Left kidney (tissue), 2 donors: ENCODE data around the gene SELENOI. TPM values are rescaled to one million over a fixed set of nuclear protein-coding genes. Genes with fewer than 3 reads are reported as not detected.

ENCODE experiments used
- DNase-seq: peaks from one replicate; pipeline ENCODE4 v3.0.0-alpha.2; 2013
- polyA plus RNA-seq: library from polyadenylated mRNA; unstranded; fragments of 120-200 nt; gene quantifications from one replicate; pipeline ENCODE4 v1.2.1, GENCODE V29; 2013; ENCODE audit not compliant: insufficient read length

Gene SELENOI
- polyA plus RNA-seq, 1 donor, result 27.6 TPM

DNA sequence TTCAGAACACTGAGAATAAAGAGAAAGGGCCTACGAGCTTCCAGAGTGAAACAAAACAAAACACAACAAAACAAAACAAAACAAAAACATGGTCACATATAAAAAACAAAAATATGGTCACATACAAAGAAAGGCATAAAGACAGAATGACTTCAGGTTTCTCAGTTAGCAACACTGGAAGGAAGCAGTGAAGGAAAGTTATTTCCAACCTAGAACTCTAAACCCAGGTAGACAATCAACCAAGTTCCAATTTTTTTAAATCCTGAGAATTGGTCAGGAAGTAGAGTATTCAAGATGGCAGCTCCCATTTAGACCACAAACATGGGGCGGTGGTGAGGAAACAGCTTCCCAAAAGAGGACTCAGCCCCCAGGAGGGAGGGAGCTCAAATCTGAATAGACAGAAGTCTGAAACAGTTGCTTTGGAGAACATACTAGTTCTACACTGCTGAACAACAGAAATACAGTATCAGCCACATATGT is 64.9 kb downstream of the SELENOI start:
- no peak for DNase-seq

DNA sequence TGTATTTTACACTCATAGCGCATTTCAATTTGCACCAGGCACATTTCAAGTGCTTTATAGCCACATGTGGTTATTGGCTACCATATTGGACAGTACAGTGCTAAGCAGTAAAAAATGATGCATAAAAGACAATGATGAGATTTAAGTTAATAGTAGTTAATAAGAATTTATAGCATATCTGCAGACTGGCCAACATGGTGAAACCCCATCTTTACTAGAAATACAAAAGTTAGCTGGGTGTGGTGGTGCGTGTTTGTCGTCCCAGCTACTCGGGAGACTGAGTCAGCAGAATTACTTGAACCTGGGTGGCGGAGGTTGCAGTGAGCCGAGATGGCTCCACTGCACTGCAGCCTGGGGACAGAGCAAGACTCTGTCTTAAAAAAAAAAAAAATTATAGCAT is 65.5 kb downstream of the SELENOI start:
- DNase-seq, result no peak

DNA sequence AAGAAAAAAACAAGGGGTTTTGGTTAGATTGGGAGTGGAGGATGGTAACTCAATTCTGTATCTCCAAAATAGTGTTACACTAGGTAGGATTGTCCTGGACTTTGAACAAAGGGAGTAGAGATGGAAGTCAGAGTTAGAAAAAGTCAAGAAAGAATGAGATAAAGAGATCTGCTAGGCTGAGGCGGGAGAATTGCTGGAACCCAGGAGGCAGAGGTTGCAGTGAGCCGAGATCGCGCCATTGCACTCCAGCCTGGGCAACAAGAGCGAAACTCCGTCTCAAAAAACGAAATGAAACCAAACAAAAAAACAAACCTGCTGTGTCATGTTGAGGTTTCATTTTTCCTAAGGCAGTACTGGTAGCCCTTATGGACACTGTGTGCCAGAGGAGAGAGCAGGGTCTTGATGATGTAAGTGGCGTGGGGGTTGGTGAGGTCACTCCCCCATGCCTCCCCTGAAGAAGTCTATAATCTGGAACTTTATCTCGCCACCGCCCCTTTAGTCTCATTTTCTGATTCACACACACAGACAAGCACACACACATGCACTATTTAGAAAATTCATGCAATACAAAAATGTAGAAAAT is 66.2 kb downstream of the SELENOI start:
- no peak for DNase-seq

DNA sequence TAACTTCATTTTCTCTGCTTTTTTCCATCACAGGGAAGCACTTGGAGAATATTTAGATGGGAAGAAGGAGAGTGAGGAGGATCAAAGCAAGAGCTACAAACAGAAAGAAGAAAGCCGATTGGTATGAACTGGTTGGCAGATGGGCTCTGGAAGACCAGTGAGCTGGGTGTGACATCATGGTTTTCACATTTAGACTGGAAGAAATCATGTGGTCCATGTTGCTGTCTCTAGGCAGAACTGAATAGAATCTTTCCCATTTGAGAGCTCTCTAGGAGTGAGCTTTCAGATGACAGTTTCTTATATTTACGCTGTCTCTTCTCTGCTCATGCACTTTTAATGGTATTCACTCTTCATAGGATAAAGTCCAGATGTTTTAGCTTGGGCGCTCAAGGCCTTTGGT is 68.4 kb downstream of the SELENOI start:
- no peak for DNase-seq

DNA sequence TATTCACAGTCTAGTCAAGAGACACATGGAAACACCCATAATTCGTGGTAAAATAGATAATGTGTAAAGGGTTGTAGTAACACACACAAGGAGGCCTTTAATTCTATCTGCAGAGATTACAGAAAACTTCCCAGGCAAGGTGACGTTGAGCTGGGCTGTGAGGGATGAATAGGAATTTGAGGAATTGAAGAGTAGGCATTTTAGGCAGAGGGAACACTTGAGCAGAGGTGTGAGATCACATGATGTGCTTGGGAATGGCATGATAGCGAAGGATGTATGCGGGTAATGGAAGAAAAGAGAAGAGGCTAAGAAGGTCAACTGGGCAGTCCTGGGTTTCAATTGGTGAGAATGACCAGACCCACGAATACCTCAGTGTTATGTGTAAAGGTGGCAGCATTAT is 76.0 kb downstream of the SELENOI start:
- DNase-seq, result no peak

DNA sequence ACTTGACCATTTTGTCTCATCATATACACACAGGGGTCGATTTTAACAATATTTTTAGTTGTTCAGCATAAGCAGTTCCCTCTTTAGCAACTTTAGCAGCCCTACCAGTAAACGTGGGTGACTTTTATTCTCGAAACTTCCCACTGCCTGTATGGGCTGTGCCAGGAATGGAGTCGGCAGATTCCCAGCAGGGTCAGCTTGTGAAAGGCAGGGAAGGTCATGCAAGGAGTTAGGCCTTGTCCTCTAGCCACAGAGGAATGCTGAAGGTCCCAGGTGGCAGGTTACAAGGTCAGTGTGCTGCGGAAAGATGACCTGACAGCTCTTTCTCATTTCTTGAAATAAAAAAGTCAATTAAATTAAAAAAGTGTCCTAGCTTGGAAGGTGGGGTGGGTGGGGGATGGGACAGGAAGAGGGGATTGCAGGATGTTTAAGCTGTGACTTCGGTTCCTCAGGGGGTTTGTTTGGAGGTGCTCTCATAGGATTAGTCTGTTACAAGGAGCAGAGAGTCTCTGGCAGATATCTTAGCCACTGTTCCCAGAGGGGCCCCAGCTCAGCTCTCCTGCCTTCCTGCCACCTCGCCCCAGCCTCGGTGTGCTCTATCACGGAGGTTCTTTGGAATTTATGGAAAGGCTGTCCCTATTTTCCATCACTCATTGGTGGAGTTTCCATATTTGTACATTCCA is 77.1 kb downstream of the SELENOI start:
- DNase-seq, result no peak

DNA sequence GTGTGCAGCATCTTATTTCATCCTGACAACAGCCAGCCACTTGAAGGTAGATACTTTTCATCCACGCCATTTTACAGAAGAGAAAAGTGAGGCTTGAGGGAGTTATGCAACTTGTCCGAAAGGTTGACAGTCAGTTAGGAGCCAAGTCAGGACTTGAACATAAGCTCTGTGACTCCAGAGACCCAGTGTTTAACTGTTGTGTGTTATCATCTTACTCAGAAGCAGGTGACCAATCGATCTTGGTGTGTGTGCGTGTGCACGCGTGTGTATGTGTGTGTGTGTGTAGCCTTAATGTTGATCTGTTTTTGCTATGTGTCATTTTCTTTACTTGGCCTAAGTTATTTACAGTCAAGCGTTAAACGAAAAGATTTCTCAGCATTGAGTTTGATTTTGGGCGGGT is 77.8 kb downstream of the SELENOI start:
- DNase-seq, result no peak

DNA sequence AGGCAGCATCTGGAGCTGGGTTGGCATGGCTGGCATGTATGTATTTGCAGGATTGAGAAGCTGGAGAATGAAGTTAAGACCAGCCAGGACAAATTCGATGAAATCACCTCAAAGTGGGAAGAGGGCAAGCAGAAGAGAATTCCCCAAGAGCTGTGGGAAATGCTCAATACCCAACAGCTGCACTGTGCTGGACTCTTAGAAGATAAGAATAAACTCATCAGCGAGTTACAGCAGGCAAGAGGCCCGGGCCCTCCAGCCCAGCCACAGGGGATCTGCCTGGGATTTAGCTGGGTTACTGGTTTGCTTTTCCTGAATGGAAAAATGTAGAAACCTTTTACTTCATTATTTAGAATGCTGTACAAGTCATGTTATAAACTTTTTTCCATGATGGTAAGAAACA is 78.3 kb downstream of the SELENOI start:
- DNase-seq, result no peak

DNA sequence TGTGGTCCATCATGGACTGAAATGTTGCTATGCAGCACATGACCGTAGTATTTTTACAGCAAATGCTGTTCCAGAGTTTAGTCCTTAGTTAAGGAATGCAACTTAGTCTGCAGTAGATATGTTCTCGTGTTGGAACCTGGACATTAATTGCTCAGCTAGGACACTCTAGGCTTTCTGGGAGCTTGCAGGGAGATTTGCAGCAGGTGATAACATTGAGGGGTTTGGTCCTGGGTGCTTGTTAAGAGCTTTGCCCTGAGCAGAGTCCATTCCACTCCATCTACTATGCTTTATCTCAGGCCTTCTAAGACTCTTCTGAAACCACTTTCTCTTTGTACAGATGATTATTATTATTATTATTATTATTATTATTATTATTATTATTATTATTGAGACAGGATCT is 82.9 kb downstream of the SELENOI start:
- DNase-seq, result no peak

DNA sequence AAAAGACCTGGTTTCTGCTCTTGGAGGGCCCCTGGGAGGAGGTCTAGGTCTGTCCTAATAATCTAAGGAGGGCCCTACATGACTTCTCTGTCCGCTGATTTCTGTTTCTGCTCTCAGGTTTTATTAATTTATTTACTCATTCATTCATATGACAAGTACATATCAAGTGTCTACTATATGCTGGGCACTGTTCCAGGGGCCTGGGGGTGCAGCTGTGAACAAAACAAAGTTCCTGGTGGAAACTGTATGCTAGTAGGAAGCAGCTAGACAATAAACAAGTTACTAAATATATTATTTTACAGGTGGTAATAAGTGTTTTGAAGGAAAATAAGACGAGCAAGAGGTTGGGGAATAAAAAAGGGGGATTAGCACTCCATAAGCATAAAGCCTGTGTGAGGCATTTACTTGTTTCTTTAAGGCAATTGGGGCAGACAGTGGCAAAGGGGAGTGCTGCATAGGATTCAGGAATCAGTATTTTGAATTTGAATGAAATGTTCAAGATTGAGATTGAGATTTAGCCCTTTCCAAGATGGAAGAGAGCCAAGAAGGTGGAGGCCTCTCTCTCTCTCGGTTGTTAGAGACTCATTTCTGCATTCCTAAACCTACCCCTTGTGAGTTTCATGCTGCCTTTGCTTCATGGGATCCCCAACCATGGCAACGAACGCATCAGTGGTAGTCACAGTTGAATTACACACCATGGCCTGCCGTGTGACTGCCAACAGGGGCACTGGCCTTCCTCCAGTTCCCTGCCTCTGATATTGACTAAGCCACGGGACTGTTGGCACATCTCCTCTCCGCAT is 84.0 kb downstream of the SELENOI start:
- no peak for DNase-seq

DNA sequence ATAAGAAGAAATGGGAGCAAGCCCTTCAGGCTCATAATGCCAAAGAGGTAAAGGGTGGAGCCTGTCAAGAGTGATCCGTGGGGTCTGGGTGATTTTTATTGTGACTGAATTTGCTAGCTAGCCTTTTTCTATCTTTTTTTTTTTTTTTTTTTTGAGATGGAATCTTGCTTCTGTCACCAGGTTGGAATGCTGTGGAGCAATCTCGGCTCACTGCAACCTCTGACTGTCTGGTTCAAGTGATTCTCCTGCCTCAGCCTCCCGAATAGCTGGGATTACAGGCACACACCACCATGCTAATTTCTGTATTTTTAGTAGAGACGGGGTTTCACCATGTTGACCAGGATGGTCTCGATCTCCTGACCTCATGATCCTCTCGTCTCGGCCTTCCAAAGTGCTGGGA is 84.9 kb downstream of the SELENOI start:
- no peak for DNase-seq

DNA sequence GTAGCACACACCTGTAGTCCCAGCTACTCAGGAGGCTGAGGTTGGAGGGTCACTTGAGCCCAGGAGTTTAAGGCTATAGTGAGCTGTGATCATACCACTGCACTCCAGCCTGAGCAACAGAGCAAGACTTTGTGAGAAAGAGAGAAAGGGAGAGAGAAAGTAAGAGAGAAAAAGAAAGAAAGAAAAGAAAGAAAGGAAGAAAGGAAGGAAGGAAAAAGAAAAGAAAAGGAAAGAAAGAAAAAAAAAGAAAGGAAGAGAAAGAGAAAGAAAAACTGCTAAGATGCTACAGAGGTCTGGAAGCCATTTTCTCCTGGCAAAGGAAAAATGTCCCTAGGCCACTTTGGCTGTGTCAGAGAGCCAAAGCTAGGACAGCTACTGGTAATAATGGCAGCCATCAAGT is 86.4 kb downstream of the SELENOI start:
- no peak for DNase-seq

DNA sequence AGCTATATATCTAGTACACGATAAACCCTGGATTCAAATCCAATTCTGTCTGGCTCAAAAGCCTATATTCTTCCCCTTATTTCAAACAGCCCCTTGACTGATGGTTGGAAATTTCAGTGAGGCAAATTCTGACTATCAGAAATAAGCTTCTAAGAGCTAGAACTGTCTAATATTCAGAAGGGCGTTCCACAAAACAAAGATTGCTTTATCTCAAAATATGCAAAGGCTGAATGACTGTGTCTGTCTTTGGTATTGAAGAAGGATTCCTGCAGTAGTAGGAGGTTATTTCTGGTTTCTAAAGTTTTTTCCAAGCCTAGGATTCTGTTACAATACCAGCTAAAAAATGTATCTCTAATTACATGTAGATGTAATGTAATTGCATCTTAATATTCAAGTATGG is 86.9 kb downstream of the SELENOI start:
- no peak for DNase-seq

DNA sequence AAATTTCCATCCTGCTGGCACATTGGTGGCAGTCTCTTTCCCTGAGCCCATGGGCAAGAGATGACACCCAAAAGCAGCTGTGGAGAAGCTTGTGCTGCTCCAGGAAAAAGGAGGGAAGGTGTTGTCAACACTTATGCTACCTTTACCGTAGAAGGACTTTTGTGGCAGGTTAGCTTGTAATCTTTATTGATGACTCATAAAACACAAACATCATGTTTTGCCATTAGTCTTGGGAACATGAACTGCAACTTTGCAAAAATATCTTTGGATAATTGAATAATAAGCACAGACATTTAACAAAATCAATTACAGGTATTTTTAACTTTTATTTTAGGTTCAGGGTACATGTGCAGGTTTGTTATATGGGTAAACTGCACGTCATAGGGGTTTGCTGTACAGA is 89.2 kb downstream of the SELENOI start:
- DNase-seq, result no peak

DNA sequence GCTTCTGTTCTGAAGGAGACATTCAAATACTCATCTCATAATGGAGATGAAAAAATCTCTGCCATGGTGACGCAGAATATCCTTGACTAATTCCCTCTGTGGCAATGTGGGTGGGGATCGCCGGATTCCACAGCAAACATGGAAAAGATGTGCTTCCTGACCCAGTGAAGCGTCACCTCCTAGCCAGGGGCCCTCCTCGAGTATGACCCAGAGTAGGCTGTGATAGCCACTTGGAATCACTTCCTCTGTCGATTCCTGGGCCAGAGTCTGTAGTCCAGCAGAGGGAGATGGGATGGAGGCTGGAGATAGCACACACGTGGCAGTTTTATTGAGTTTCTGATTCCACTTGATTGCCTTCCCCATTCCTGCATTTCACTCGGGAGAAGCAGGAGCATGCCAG is 92.6 kb downstream of the SELENOI start:
- no peak for DNase-seq

DNA sequence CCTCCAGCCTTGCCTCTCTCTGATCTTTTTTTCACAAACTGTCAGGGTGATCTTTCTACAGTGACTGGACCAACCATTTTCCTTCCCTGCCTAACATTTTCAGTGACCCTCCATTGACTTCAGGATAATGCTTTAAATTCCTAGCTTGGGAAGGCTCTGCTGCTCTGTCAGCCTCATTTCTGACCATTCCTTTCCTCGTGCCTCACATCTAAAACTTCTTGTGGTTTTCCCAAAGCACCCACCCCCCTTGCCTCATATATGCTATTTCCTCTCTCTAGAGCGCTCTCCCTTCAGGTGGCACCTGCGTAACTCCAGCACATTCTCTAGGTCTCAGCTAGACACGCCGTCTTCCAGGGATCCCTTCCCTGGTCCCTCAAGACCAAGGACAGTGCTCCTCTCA is 93.0 kb downstream of the SELENOI start:
- DNase-seq, result no peak

DNA sequence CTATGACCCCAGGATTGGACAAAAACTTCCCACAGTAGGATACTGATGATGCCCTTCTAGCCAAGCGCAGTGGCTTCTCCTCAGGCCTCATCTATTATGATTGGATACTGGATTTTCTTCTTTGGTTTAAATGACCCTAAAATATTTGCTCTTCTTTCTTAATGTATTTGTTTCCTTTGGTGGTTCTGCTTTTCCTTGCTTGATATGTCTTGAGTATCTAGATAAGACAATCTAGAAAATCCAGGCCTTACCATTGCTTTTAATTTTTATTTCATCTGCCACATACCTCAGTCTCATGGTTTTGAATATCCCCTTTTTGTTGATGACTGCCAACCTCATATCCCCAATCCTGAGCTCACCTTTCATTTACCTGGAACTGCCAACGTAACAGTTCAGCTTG is 96.4 kb downstream of the SELENOI start:
- no peak for DNase-seq

DNA sequence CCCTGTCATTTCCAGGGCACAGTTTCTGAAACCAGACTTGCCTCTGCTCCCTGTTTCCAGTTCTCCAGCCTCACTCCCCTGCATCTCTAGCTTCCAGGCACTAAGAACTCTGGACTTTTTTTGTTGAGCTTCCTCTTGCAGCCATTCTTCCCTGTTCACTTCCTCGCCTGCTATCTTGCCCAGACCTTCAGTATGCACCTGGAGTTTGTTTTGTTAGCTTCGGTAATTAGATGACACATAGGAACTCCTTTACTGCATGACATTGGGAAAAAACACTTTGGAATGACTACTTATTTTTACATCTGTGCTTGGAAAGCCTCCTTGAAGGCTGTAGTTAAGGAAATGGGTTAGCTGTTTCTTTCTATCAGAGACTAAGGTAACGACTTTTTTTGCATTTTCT is 96.8 kb downstream of the SELENOI start:
- DNase-seq, result no peak

DNA sequence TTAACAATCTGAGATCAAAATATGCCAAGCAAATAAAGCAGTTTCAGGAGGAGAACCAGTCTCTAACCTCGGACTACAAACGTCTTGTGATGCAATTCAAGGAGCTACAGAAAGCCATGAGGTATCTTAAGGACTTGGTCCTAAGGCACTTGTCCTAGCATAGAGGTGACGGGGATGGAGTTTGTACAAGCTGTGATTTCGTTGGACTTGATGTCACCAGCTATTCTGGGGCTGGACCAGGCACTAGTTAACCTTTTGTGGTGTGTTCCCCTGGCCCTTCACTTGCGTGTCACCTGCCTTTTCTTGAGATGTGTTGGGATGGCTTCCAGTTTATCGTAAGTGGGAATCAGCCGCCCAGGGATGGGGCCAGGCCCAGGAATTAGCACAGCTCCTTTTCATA is 98.3 kb downstream of the SELENOI start:
- no peak for DNase-seq
